Measurements from ENCODE around the gene EPHB2.

DNA sequence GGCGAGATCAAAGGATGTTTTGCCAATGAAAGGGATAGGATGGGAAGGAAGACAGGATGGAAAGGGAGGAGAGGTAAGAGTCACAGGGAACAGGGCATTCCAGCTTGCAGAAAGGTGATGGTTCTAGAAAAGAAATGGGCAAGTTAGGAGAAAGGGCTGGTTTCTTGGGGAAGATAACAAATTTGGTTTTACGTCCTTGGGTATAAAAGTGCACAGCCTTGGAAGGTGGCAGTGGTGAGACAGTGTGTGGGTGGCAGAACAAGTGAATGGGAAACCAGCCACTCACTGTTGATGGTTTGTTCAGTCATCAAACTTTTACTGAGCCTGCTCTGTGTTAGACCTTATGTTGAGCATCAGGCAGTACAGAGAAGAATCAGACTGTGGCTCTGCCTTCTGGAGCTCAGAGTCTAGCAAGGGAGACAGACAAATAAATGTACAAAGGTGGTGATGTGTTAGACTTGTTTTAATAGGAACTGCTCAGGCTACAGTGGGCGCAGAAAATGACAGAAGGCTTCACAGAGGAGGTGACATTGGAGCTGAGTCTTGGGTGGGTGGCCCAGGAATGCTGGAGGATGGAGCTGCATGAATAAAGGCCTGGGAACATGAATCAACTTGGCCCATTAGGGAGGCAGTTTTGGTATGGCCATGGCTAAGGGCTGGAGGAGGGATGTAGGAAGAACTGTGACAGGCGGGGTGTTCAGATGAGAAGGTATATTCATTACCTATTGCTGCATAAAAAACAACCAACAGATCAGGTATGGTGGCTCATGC lies 76.3 kb downstream of the EPHB2 start:
- TF ChIP-seq, protein P1, sequence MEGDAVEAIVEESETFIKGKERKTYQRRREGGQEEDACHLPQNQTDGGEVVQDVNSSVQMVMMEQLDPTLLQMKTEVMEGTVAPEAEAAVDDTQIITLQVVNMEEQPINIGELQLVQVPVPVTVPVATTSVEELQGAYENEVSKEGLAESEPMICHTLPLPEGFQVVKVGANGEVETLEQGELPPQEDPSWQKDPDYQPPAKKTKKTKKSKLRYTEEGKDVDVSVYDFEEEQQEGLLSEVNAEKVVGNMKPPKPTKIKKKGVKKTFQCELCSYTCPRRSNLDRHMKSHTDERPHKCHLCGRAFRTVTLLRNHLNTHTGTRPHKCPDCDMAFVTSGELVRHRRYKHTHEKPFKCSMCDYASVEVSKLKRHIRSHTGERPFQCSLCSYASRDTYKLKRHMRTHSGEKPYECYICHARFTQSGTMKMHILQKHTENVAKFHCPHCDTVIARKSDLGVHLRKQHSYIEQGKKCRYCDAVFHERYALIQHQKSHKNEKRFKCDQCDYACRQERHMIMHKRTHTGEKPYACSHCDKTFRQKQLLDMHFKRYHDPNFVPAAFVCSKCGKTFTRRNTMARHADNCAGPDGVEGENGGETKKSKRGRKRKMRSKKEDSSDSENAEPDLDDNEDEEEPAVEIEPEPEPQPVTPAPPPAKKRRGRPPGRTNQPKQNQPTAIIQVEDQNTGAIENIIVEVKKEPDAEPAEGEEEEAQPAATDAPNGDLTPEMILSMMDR (IDR thresholded peaks at IDR 0.05), result no peak
- TF ChIP-seq EP300 (IDR thresholded peaks at IDR 0.05) (no peak), POLR2A (IDR thresholded peaks at IDR 0.05) (no peak)
